Hepatocyte (in vitro differentiated cells): Measurements from ENCODE around the gene CCDC63.

Source experiments
- EZH2 ChIP-seq: fragments of 200-600 bp; sonication (generic); IDR thresholded peaks from 2 replicates; pipeline ENCODE4 v1.6.1; 2016; ENCODE audit warnings: antibody characterized with exemption, mild to moderate bottlenecking, borderline replicate concordance
- TF ChIP-seq, protein P1 (sequence below): fragments of 200-600 bp; sonication (generic); IDR thresholded peaks from 2 replicates; pipeline ENCODE4 v1.5.1; 2016; ENCODE audit warnings: antibody characterized with exemption, mild to moderate bottlenecking; ENCODE audit not compliant: poor library complexity

DNA sequence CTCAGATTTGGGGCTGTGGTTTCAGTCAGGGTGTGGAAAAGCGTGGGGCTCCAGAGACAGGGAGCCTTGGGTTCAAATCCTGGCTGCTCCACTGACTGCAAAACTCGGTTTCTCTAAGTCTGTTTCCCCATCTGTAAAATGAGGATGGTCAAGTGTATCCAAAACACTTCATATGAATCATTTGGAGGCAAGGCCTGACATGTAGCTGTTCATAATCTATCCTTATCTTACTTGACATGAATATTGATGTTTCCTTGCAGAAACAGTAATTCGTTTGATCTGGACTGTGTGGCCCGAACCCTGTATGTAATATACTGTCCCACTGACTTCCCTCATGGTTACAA lies 1.5 kb upstream of the CCDC63 start:
- TF ChIP-seq, protein P1, sequence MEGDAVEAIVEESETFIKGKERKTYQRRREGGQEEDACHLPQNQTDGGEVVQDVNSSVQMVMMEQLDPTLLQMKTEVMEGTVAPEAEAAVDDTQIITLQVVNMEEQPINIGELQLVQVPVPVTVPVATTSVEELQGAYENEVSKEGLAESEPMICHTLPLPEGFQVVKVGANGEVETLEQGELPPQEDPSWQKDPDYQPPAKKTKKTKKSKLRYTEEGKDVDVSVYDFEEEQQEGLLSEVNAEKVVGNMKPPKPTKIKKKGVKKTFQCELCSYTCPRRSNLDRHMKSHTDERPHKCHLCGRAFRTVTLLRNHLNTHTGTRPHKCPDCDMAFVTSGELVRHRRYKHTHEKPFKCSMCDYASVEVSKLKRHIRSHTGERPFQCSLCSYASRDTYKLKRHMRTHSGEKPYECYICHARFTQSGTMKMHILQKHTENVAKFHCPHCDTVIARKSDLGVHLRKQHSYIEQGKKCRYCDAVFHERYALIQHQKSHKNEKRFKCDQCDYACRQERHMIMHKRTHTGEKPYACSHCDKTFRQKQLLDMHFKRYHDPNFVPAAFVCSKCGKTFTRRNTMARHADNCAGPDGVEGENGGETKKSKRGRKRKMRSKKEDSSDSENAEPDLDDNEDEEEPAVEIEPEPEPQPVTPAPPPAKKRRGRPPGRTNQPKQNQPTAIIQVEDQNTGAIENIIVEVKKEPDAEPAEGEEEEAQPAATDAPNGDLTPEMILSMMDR: no peak
- TF ChIP-seq EZH2: no peak
